Ammon's horn (tissue), 1 donor: ENCODE results near the gene SALL1.

Source experiments
- DNase-seq: peaks from one replicate; pipeline ENCODE4 v3.0.0-alpha.2; 2016; ENCODE audit warnings: low spot score

The SALL1 gene

DNA sequence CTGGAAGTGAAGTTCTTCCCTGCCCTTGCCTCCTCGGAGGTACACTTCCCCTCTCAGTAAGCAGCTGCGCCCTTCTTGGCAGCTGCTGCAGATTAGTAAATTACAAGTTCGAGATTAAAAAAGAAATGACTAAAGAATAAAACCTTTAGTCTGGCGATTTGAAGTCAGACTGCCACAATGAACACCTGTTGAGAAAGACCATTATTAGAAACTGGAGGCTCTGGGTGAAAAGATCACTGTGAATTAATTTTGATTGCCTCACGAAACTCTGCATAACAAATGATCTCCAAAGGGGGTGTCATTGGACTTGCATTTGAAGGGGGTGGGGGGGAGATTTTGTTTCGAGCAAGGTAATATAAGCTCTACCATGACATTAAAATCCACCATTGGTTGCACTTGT, 39.3 kb downstream of the SALL1 start:
- no peak for DNase-seq

DNA sequence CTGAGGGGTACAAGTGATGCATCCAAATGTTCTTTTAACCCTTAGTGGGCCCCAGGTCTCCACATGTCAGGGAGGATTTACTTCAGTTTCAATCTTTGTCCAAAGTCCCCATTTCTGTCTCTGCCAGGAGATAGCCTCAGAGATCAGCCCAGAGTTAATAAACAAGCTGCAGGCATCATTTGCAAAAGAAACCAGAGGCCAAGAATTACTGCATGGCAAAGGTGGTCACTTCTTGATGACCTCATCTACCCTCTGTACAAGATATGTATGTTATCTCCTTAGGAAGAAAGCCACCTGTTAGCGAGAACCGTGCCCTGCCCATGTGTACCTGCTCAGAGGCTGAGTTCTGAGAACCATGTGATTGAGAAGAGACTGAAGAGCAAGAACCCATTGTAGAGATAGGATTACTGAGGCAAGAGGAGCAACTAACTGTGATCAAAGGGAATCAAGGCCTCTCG, 40.3 kb downstream of the SALL1 start:
- DNase-seq = no peak

DNA sequence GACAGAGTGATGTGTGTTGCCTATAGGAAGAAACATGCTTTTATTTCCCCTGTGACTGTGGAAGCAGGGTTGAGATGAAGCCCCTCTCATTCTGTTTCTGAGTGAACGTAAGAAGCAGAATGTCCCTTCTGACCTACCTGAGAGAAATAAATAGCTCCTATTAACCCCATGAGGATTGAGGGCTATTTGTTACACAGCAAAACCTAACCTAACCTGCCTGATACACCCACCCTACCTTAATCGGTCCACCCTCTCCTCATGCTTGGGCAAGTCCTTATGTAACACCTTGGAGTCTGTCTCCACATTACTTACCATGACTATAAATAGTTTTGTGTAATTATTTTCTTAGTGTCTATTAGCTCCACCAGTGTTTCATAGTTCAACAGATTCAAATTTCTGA, 41.9 kb downstream of the SALL1 start:
- DNase-seq = no peak

- DNase-seq = no peak
Observed at GRCh38 chr16:51107742-51108141, 43.3 kb downstream of the SALL1 start.

DNA sequence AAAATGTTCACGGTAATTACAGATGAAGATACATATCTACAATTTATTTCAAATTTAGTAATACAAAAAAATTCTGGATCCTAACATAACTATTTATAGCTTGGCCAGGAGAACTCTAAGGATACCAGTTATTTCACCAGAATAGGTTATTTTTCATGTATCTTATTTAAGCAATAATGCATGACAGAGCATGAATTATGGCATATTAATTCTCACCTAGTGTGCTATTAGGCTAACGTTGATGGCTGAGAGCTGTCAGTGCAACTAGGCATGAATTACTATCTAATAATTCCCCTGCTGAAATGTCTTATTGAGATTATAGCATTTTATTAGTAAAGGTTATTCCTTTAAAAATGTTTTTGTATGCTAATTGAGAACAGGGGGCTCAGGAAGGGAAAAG, 44.5 kb downstream of the SALL1 start:
- DNase-seq = no peak

GRCh38 chr16:51103590-51103989, 47.5 kb downstream of the SALL1 start:
- no peak for DNase-seq

DNA sequence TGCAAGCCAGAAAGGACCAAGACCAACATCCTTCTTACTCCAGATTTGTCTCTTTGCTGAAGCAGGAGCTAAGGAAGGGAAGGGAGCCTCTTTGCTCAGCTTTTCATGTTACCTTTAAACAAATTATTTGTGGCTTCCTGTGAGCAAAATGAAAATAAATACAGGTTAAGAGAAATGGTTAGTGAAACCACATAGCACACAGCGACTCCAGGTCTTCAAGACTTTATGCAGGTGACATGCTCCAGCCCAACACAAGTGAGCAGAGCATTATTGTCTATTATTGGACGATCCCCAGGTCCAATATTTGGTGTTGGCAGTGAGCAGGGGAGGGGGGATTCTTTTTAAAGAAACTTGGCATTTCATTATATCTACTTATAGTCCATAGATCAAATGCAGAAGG, 53.3 kb downstream of the SALL1 start:
- no peak for DNase-seq

GRCh38 chr16:51095890-51096626, 55.0 kb downstream of the SALL1 start:
- DNase-seq = no peak

GRCh38 chr16:51095084-51095881, 55.8 kb downstream of the SALL1 start:
- peak; percentile 26 for DNase-seq

DNA sequence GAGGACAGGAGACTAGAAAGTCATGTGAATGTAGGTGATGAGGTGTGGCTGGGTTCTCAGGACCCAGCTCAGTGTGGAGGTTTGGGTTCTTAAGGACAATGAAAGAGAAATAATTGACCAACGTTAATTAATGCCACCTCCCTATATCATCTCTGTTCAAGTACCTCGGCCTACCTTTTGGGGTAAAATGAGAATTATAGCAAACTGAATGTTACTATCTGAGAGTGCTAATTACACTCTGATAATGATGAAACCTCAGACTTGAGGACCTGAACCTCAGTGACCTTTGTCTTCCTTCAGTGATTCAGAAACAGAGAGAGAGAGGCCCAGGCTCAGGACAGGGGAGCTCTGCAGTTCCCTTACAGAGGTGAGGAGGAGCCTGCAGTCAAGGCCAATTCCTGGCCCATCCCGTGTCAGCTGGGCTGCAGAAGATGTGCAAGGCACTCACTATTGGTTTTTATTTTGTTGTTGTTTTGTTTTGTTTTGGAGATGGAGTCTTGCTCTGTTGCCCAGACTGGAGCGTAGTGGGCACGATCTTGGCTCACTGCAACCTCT, 57.3 kb downstream of the SALL1 start:
- no peak for DNase-seq
